Adipocyte (in vitro differentiated cells): ENCODE results near the gene SNX27.
"Not testable (repeated sequence)": the region's sequence is repeated elsewhere in the genome, so short reads cannot be mapped to it uniquely, and the experiment has no call there.

Source experiments
- DNase-seq: peaks from one replicate; pipeline ENCODE4 v3.0.0-alpha.2; 2015; ENCODE audit warnings: low read depth
- H3K27me3 ChIP-seq: replicated peaks from 2 replicates; pipeline ENCODE4 v1.7.0; 2013; ENCODE audit warnings: mild to moderate bottlenecking, low read length, moderate library complexity; ENCODE audit not compliant: control insufficient read depth, insufficient read depth
- H3K36me3 ChIP-seq: 2 replicates; pipeline ENCODE4 v1.7.0; 2013; ENCODE audit warnings: low read length, mild to moderate bottlenecking, moderate library complexity; ENCODE audit not compliant: control insufficient read depth, insufficient read depth, severe bottlenecking
- H3K4me1 ChIP-seq: 2 replicates; pipeline ENCODE4 v1.7.0; 2013; ENCODE audit warnings: mild to moderate bottlenecking, low read length, moderate library complexity; ENCODE audit not compliant: control insufficient read depth, insufficient read depth
- H3K4me3 ChIP-seq: 2 replicates; pipeline ENCODE4 v1.7.0; 2013; ENCODE audit warnings: mild to moderate bottlenecking, low read length, moderate library complexity
- H3K9ac ChIP-seq: 2 replicates; pipeline ENCODE4 v1.7.0; 2013; ENCODE audit warnings: mild to moderate bottlenecking, low read length, moderate library complexity
- H3K9me3 ChIP-seq: 2 replicates; pipeline ENCODE4 v1.7.0; 2013; ENCODE audit warnings: mild to moderate bottlenecking, low read length, moderate library complexity; ENCODE audit not compliant: control insufficient read depth

Gene SNX27

GRCh38 chr1:151643085-151643484 is 31.2 kb downstream of the SNX27 start:
- H3K36me3 ChIP-seq, H3K9ac ChIP-seq, H3K27me3 ChIP-seq, H3K4me3 ChIP-seq, H3K9me3 ChIP-seq, DNase-seq: not testable (repeated sequence)
- peaks cover 12% of the 10 kb centered on the region for H3K4me1 ChIP-seq

DNA sequence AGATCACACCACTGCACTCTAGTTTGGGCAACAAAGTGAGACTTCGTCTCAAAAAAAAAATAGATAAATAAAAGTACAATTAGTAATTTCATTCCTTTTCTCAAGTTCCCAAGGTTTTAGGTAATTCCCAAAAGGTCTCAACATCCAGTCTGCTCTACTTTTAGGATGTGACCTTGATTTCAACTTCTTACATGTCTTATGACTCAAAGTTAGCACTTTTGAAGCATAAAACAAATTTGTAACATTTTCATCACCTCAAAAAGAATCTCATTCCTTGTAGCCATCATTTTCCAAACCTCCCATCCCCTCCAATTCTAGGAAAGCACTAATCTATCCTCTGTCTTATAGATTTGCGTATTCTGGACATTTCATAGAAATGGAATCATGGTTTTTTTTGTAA is 32.2 kb downstream of the SNX27 start:
- Histone ChIP-seq H3K27me3 (no peaks in the 10 kb centered on the region), H3K4me1 (peaks cover 11% of the 10 kb centered on the region), H3K4me3 (no peak overlapping the region), H3K9ac (no peak overlapping the region), H3K36me3 (peaks cover 7% of the 10 kb centered on the region), H3K9me3 (no peaks in the 10 kb centered on the region)
- no peak for DNase-seq

DNA sequence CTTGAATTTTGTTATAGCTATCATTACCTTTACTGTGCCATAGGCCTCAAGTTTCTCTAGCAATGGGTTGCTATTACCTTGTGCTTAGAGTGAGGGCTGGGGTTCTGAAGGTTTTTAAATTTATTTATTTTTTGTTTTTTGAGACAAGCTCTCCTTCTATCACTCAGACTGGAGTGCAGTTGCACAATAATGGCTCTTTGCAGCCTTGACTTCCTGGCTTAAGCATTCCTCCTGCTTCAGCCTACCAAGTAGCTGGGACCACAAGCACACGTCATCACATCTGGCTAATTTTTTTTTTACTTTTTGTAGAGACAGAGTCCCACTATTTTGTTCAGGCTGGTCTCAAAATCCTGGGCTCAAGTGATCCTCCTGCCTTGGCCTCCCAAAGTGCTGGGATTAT is 41.5 kb downstream of the SNX27 start:
- Histone ChIP-seq H3K9ac (no peak overlapping the region), H3K9me3 (no peaks in the 10 kb centered on the region), H3K4me1 (peaks cover 7% of the 10 kb centered on the region), H3K36me3 (peaks cover 5% of the 10 kb centered on the region), H3K27me3 (no peaks in the 10 kb centered on the region), H3K4me3 (no peak overlapping the region)
- DNase-seq = peak; percentile 45

GRCh38 chr1:151655371-151655770 is 43.5 kb downstream of the SNX27 start:
- Histone ChIP-seq H3K4me3 (no peak overlapping the region), H3K9me3 (no peaks in the 10 kb centered on the region), H3K27me3 (no peaks in the 10 kb centered on the region), H3K36me3 (peaks cover 19% of the 10 kb centered on the region), H3K9ac (no peak overlapping the region), H3K4me1 (peaks cover 7% of the 10 kb centered on the region)
- peak; percentile 34 for DNase-seq

DNA sequence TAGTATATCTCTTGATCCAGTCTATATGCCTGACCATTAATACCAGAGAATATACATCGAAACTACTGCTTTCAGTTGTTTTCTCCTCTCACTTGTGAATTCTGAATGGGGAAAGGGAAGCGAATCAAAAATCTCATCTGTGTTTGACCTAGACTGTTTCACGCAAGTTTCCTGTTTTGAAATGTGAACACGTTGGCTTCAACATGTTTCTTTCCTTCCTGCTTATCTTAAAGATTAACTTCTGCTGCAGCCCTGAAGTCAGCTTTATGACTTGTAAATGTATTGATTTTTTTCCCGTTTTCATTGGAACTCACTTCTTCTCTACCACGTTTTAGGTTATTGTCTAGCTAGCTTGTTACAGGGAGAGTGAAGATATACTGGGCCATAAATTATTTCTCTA is 49.9 kb downstream of the SNX27 start:
- Histone ChIP-seq H3K4me1 (no peaks in the 10 kb centered on the region), H3K4me3 (no peak overlapping the region), H3K9ac (no peak overlapping the region), H3K9me3 (no peaks in the 10 kb centered on the region), H3K27me3 (no peaks in the 10 kb centered on the region), H3K36me3 (peaks cover 50% of the 10 kb centered on the region)
- DNase-seq = no peak

- no peak overlapping the region for H3K9ac ChIP-seq
- H3K4me1 ChIP-seq = no peaks in the 10 kb centered on the region
- DNase-seq = no peak
- H3K27me3 ChIP-seq = no peaks in the 10 kb centered on the region
- H3K9me3 ChIP-seq = no peaks in the 10 kb centered on the region
- no peak overlapping the region for H3K4me3 ChIP-seq
- peaks cover 28% of the 10 kb centered on the region for H3K36me3 ChIP-seq
Measured at GRCh38 chr1:151668090-151668489, 56.2 kb downstream of the SNX27 start.

DNA sequence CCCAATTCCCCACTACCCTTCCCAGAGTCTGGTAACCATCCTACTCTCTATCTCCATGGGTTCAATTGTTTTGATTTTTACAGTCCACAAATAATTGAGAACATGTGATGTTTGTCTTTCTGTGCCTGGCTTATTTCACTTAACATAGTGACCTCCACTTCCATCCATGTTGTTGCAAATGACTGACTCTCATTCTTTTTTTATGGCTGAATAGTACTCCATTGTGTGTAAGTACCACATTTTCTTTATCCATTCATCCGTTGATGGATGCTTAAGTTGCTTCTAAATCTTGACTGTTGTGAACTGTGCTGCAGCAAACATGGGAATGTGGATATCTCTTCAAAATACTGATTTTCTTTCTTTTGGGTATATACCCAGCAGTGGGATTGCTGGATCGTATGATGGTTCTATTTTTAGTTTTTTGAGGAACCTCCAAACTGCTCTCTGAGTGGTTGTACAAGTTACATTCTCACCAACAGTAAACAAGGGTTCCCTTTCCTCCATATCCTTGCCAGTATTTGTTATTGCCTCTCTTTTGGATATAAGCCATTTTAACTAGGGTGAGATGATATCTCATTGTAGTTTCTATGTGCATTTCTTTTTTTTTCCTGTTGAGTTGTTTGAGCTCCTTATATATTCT is 58.3 kb downstream of the SNX27 start:
- not testable (repeated sequence) for H3K9me3 ChIP-seq, H3K4me1 ChIP-seq, H3K9ac ChIP-seq, H3K4me3 ChIP-seq, DNase-seq, H3K27me3 ChIP-seq
- H3K36me3 ChIP-seq = peaks cover 26% of the 10 kb centered on the region

- no peak for DNase-seq
- Histone ChIP-seq H3K36me3 (peaks cover 30% of the 10 kb centered on the region), H3K4me1 (no peaks in the 10 kb centered on the region), H3K9me3 (no peaks in the 10 kb centered on the region), H3K4me3 (no peak overlapping the region), H3K27me3 (no peaks in the 10 kb centered on the region), H3K9ac (no peak overlapping the region)
Measured at GRCh38 chr1:151673407-151673806, 61.6 kb downstream of the SNX27 start.

- Histone ChIP-seq H3K9me3 (no peaks in the 10 kb centered on the region), H3K4me3 (no peak overlapping the region), H3K4me1 (peaks cover 8% of the 10 kb centered on the region), H3K9ac (no peak overlapping the region), H3K27me3 (no peaks in the 10 kb centered on the region), H3K36me3 (peaks cover 26% of the 10 kb centered on the region)
- DNase-seq = peak; percentile 3
Measured at GRCh38 chr1:151680391-151680790, 68.5 kb downstream of the SNX27 start.

GRCh38 chr1:151680826-151681225 is 69.0 kb downstream of the SNX27 start:
- peak; percentile 30 for DNase-seq
- H3K4me1 ChIP-seq = peaks cover 8% of the 10 kb centered on the region
- H3K9ac ChIP-seq = no peak overlapping the region
- H3K36me3 ChIP-seq = peaks cover 29% of the 10 kb centered on the region
- H3K27me3 ChIP-seq = no peaks in the 10 kb centered on the region
- H3K9me3 ChIP-seq = no peaks in the 10 kb centered on the region
- H3K4me3 ChIP-seq = no peak overlapping the region

- Histone ChIP-seq H3K4me3 (no peak overlapping the region), H3K4me1 (peaks cover 8% of the 10 kb centered on the region), H3K27me3 (no peaks in the 10 kb centered on the region), H3K9ac (no peak overlapping the region), H3K9me3 (no peaks in the 10 kb centered on the region), H3K36me3 (peaks cover 40% of the 10 kb centered on the region)
- peak; percentile 9 for DNase-seq
Measured at GRCh38 chr1:151681923-151682322, 70.1 kb downstream of the SNX27 start.

GRCh38 chr1:151682901-151683300 is 71.1 kb downstream of the SNX27 start:
- not testable (repeated sequence) for H3K9me3 ChIP-seq, H3K4me3 ChIP-seq, H3K4me1 ChIP-seq, H3K9ac ChIP-seq, DNase-seq, H3K27me3 ChIP-seq
- peaks cover 40% of the 10 kb centered on the region for H3K36me3 ChIP-seq
